Measurements from ENCODE around the gene FBLN1.

The FBLN1 gene

DNA sequence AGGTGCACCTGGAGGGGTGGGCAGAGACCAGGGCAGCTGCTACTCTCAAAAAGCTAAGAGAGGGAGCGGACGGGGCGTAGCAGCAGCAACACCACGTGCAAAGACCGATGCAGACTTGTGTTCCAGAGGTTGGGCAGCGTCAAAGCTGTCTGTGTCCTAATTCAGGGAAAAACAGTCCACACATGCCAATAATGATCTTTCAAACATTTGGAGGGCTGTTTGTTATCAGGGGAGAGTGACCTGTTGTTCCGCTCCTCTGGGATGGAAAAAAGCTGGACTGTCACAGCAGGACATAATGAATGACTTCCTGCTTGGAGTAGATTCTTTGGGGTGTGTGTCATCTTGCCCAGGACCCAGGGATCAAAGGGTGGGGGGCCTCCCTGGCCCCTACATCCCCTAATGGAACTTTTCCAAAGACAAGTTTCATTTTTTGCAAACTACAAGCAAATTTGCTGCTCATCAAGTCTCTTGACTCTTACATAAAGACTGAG, 6.2 kb upstream of the FBLN1 start:
- H3K27me3 Mint-ChIP-seq (ENCODE audit: low read depth), result peaks cover 12% of the 10 kb centered on the region
- peaks cover 57% of the 10 kb centered on the region for H3K4me1 Mint-ChIP-seq
- TF ChIP-seq, protein P1, sequence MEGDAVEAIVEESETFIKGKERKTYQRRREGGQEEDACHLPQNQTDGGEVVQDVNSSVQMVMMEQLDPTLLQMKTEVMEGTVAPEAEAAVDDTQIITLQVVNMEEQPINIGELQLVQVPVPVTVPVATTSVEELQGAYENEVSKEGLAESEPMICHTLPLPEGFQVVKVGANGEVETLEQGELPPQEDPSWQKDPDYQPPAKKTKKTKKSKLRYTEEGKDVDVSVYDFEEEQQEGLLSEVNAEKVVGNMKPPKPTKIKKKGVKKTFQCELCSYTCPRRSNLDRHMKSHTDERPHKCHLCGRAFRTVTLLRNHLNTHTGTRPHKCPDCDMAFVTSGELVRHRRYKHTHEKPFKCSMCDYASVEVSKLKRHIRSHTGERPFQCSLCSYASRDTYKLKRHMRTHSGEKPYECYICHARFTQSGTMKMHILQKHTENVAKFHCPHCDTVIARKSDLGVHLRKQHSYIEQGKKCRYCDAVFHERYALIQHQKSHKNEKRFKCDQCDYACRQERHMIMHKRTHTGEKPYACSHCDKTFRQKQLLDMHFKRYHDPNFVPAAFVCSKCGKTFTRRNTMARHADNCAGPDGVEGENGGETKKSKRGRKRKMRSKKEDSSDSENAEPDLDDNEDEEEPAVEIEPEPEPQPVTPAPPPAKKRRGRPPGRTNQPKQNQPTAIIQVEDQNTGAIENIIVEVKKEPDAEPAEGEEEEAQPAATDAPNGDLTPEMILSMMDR (IDR thresholded peaks at IDR 0.05; ENCODE audit: unreplicated experiment in 3 of 3), result no peak
- peak overlapping the region; percentile 84 to 98 (median 94) for H3K27ac Mint-ChIP-seq
- H3K4me3 Mint-ChIP-seq, result peak overlapping the region in 2 of 3 experiments; percentile 11 to 21
- H3K9me3 Mint-ChIP-seq, result peaks cover 7% of the 10 kb centered on the region
- H3K36me3 Mint-ChIP-seq (ENCODE audit: low read depth), result no peaks in the 10 kb centered on the region

DNA sequence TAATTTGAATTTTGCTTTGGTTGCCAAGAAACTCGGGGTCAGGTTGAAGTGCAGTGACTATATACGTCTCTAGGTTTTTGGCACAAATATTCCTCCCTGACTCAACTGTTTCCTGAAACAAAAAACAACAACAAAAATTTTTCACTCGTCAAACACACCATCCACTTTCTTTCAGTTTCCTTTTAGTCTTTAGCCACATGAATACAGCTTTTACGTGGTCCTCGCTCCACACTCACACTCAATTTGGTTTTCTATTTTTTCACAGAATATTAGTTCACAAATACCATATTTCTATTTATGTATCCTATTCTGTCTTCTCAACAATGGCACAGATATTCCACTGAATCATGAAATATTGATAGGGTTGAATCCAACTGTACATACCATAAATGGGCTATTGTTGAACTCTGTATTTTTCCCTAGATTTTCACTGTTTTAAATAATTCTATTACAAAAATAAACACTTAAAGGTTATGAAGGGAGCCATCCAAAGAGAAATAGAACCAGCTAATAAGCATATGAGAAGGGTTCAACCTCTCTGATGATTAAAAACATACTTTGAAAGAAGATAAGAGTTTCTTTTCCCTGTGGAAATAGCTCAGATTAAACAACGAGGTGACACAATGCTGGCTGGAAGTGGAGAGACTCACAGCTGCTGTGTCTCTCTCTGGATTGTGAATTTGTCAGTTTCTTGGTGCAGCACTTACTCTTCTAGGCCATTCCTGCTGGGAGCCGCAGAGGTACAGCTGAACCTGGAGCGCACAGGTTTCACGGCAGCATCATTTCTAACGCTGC, 5.1 kb upstream of the FBLN1 start:
- H3K4me1 Mint-ChIP-seq, result peaks cover 56% of the 10 kb centered on the region
- H3K4me3 Mint-ChIP-seq, result peak overlapping the region in 2 of 3 experiments; percentile 48 to 62

DNA sequence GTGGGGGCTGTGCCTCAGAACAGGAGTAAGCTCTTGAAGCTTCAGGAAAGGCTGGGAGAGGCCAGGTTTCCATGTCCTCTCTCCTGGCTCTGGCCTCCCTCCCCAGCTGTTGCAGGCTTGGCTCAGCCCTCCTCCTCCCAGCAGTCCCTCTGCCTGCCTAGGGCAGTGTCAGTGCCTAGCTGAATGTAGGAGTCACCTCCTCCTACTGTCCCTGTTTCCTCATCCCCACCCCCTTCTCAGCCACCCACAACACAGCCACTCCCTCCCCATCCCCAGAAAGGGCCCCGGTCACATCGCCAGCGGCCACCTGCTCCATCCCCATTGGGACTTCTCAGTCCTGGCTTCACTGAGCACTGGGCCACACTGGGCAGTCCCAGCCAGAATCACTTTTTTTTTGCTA, 2.9 kb upstream of the FBLN1 start:
- TF ChIP-seq, protein P1 (IDR thresholded peaks at IDR 0.05; ENCODE audit: unreplicated experiment in 3 of 3), result no peak
- Mint-ChIP-seq H3K9me3 (no peaks in the 10 kb centered on the region), H3K36me3 (ENCODE audit: low read depth) (no peaks in the 10 kb centered on the region), H3K27me3 (ENCODE audit: low read depth) (peaks cover 3% of the 10 kb centered on the region), H3K4me3 (peak overlapping the region; percentile 25 to 53 (median 52)), H3K4me1 (peaks cover 55% of the 10 kb centered on the region), H3K27ac (peak overlapping the region; percentile 58 to 88 (median 72))

More for the DNA sequence above, 5.1 kb upstream of the FBLN1 start:
- peaks cover 6% of the 10 kb centered on the region for H3K9me3 Mint-ChIP-seq
- TF ChIP-seq, protein P1 (IDR thresholded peaks at IDR 0.05; ENCODE audit: unreplicated experiment in 3 of 3), result no peak
- H3K27me3 Mint-ChIP-seq (ENCODE audit: low read depth), result peaks cover 11% of the 10 kb centered on the region
- no peaks in the 10 kb centered on the region for H3K36me3 Mint-ChIP-seq (ENCODE audit: low read depth)
- H3K27ac Mint-ChIP-seq, result peak overlapping the region; percentile 84 to 98 (median 94)

DNA sequence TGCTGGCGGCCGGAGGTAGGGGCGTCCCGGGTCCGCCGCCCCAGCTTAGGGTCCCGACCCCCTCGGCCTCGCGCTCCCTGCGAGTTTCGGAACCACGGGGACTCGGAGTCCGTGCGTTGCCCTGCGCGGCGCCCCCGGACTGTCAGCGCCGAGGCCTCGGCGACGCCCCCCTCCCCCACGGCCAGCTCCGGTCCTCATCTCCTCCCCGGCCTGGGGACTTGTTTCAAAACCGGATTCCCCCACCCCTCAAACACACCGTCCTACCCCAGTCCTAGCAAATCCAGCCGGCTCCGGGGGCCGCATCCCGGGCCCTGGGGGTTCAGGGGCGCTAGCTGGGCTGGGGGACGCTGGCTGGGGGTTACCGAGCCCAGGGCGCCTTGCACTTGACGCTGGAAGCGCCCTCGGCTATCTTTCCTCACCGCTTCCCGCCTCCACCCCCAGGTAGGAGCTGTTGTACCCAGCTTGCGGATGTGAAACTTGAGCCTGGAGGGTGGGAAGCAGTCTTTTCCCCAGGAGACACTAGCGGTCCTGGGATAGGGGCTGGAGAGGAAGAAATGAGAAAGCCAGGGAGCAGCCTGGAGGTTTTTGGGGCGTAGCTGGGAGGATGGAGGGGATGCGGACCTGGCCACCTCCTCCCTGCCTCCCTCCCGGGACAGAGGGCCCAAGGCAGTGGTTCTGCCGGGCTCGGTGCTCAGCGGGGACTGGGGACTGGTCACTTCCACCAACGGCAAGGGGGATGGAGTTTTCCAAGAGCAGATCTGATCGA, 550 bp downstream of the FBLN1 start:
- H3K27me3 Mint-ChIP-seq (ENCODE audit: low read depth), result peaks cover 3% of the 10 kb centered on the region
- H3K4me1 Mint-ChIP-seq, result peaks cover 56% of the 10 kb centered on the region
- peak overlapping the region; percentile 99 to 100 (median 99) for H3K27ac Mint-ChIP-seq
- no peaks in the 10 kb centered on the region for H3K9me3 Mint-ChIP-seq
- peak overlapping the region; percentile 90 to 97 (median 96) for H3K4me3 Mint-ChIP-seq
- TF ChIP-seq, protein P1 (IDR thresholded peaks at IDR 0.05; ENCODE audit: unreplicated experiment in 3 of 3), result no peak
- H3K36me3 Mint-ChIP-seq (ENCODE audit: low read depth), result no peaks in the 10 kb centered on the region

DNA sequence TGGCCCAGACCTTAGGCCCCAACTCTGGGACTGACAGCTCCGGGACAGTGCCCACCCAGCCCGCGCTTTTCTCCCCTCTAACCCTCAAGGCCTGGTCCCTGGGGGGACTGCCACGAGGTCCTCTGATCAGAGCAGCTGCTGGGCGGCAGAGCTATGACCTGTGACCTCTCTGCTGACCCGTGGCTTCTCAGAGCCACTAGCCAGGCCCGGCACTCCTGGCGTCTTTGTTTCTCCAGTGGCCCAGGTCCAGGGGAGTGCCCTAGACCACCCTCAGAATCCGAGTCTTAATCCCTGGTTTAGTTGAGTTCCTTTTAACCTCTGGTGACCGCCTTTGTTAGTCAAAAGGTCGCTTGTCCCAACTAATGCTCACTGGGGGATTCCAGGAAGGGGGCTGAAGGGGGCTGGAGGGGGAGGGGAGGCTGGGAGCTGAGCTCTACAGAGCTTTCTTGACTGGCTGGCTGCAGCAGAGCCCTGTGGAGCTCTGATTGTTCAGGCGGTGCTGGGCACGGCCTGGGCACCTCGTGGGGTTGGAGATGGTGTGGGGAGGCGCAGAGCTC, 1.2 kb downstream of the FBLN1 start:
- TF ChIP-seq, protein P1 (IDR thresholded peaks at IDR 0.05; ENCODE audit: unreplicated experiment in 3 of 3), result no peak
- Mint-ChIP-seq H3K4me1 (peaks cover 58% of the 10 kb centered on the region), H3K27me3 (ENCODE audit: low read depth) (peaks cover 3% of the 10 kb centered on the region), H3K9me3 (no peaks in the 10 kb centered on the region), H3K27ac (peak overlapping the region; percentile 99 to 100 (median 99)), H3K36me3 (ENCODE audit: low read depth) (no peaks in the 10 kb centered on the region), H3K4me3 (peak overlapping the region; percentile 90 to 97 (median 96))

All from nephron (organoid).